Loucy (cell line): Measurements from ENCODE around the gene ZNF608.

Source experiments
- H2AFZ ChIP-seq: fragments of 200-600 bp; sonication (generic); 2 replicates; pipeline ENCODE4 v1.6.0; 2016; ENCODE audit warnings: antibody characterized with exemption, mild to moderate bottlenecking, low read length, moderate library complexity
- H3F3A ChIP-seq: fragments of 200-600 bp; 2 replicates; pipeline ENCODE4 v1.6.0; 2016; ENCODE audit warnings: antibody characterized with exemption, low read depth, mild to moderate bottlenecking
- H3K27me3 ChIP-seq: fragments of 200-600 bp; sonication (generic); 2 replicates; pipeline ENCODE4 v1.6.1; 2014; ENCODE audit warnings: low read length, mild to moderate bottlenecking; ENCODE audit not compliant: insufficient read depth, poor library complexity, severe bottlenecking
- H3K36me3 ChIP-seq: fragments of 200-600 bp; sonication (generic); 2 replicates; pipeline ENCODE4 v1.6.1; 2016; ENCODE audit warnings: low read length; ENCODE audit not compliant: insufficient read depth
- H3K4me1 ChIP-seq: fragments of 200-600 bp; sonication (generic); 2 replicates; pipeline ENCODE4 v1.5.1; 2014; ENCODE audit warnings: low read length, mild to moderate bottlenecking; ENCODE audit not compliant: insufficient read depth, poor library complexity, severe bottlenecking
- H3K4me2 ChIP-seq: fragments of 200-600 bp; sonication (generic); 2 replicates; pipeline ENCODE4 v1.6.0; 2014; ENCODE audit warnings: antibody characterized with exemption, low read length, low read depth, mild to moderate bottlenecking; ENCODE audit not compliant: poor library complexity, severe bottlenecking
- H3K4me3 ChIP-seq: fragments of 200-600 bp; sonication (generic); 2 replicates; pipeline ENCODE4 v1.5.1; 2014; ENCODE audit warnings: low read length, mild to moderate bottlenecking, mixed read lengths; ENCODE audit not compliant: poor library complexity, severe bottlenecking
- H3K79me2 ChIP-seq: fragments of 200-600 bp; sonication (generic); 2 replicates; pipeline ENCODE4 v1.6.1; 2014; ENCODE audit warnings: low read length; ENCODE audit not compliant: insufficient read depth
- H3K9ac ChIP-seq: fragments of 200-600 bp; sonication (generic); 2 replicates; pipeline ENCODE4 v1.6.0; 2014; ENCODE audit warnings: mild to moderate bottlenecking, low read depth, low read length, moderate library complexity; ENCODE audit not compliant: poor library complexity, severe bottlenecking
- H3K9me2 ChIP-seq: fragments of 200-600 bp; sonication (generic); replicated peaks from 2 replicates; pipeline ENCODE4 v1.6.1; 2016; ENCODE audit warnings: low read depth, low read length, mixed read lengths
- H3K9me3 ChIP-seq: fragments of 200-600 bp; sonication (generic); 2 replicates; pipeline ENCODE4 v1.6.1; 2014; ENCODE audit warnings: mild to moderate bottlenecking, antibody characterized with exemption, low read length, low read depth; ENCODE audit not compliant: insufficient read depth
- H4K20me1 ChIP-seq: fragments of 200-600 bp; sonication (generic); 2 replicates; pipeline ENCODE4 v1.6.0; 2014; ENCODE audit warnings: antibody characterized with exemption, low read length, mild to moderate bottlenecking; ENCODE audit not compliant: insufficient read depth, poor library complexity, severe bottlenecking
- CTCF ChIP-seq: fragments of 200-600 bp; sonication (generic); conservative IDR thresholded peaks from 2 replicates; pipeline ENCODE4 v1.5.1; 2014; ENCODE audit warnings: mild to moderate bottlenecking, antibody characterized with exemption, low read length
- EZH2phosphoT487 ChIP-seq: fragments of 200-600 bp; IDR thresholded peaks from 2 replicates; pipeline ENCODE4 v1.6.1; 2018; ENCODE audit warnings: antibody characterized with exemption, mild to moderate bottlenecking, moderate library complexity, borderline replicate concordance

Gene ZNF608

GRCh38 chr5:124728331-124728967 is 18.0 kb downstream of the ZNF608 start:
- TF ChIP-seq EZH2phosphoT487 (no peak), CTCF (no peak)
- Histone ChIP-seq H3F3A (no peaks in the 10 kb centered on the region), H3K9me2 (no peaks in the 10 kb centered on the region), H3K79me2 (no peaks in the 10 kb centered on the region), H3K27me3 (no peaks in the 10 kb centered on the region), H4K20me1 (no peaks in the 10 kb centered on the region), H3K9me3 (no peaks in the 10 kb centered on the region), H3K36me3 (no peaks in the 10 kb centered on the region), H3K4me3 (no peak overlapping the region), H3K4me1 (no peaks in the 10 kb centered on the region), H3K4me2 (no peak overlapping the region), H3K9ac (no peak overlapping the region), H2AFZ (no peak overlapping the region)

- Histone ChIP-seq H3K9ac (no peak overlapping the region), H3K4me3 (no peak overlapping the region), H3K36me3 (no peaks in the 10 kb centered on the region), H3K27me3 (no peaks in the 10 kb centered on the region), H3F3A (no peaks in the 10 kb centered on the region), H3K79me2 (no peaks in the 10 kb centered on the region), H3K9me3 (no peaks in the 10 kb centered on the region), H3K4me1 (no peaks in the 10 kb centered on the region), H2AFZ (no peak overlapping the region), H4K20me1 (no peaks in the 10 kb centered on the region), H3K4me2 (no peak overlapping the region), H3K9me2 (no peaks in the 10 kb centered on the region)
- TF ChIP-seq EZH2phosphoT487 = no peak
- no peak for TF ChIP-seq CTCF
These were observed 19.6 kb downstream of the ZNF608 start for GRCh38 chr5:124726631-124727362.

GRCh38 chr5:124725622-124726258 is 20.7 kb downstream of the ZNF608 start:
- Histone ChIP-seq H3K9me3 (no peaks in the 10 kb centered on the region), H3K9me2 (no peaks in the 10 kb centered on the region), H3F3A (no peaks in the 10 kb centered on the region), H3K4me1 (no peaks in the 10 kb centered on the region), H3K27me3 (no peaks in the 10 kb centered on the region), H3K4me3 (no peak overlapping the region), H3K4me2 (no peak overlapping the region), H2AFZ (no peak overlapping the region), H3K79me2 (no peaks in the 10 kb centered on the region), H3K36me3 (no peaks in the 10 kb centered on the region), H3K9ac (no peak overlapping the region), H4K20me1 (no peaks in the 10 kb centered on the region)
- TF ChIP-seq EZH2phosphoT487 = no peak
- TF ChIP-seq CTCF = no peak
